ENCODE measurements around the gene ABI3BP. TPM values are rescaled to one million over a fixed set of nuclear protein-coding genes. Genes with fewer than 3 reads are reported as not detected.

The ABI3BP gene
- total and polyA plus RNA-seq, 4 donors = 1.9 to 4.2 (median 2.4) TPM

- no peaks in the 10 kb centered on the region for H3K9me3 ChIP-seq (ENCODE audit: control insufficient read depth in 4 of 4, low read length in 3 of 4)
- TF ChIP-seq NR2F2 (IDR thresholded peaks at IDR 0.05) (no peak), HNF4G (IDR thresholded peaks at IDR 0.05) (no peak), SP1 (IDR thresholded peaks at IDR 0.05) (no peak), RAD21 (IDR thresholded peaks at IDR 0.05) (no peak), RXRA (IDR thresholded peaks at IDR 0.05) (no peak), MAX (IDR thresholded peaks at IDR 0.05) (no peak), GABPA (IDR thresholded peaks at IDR 0.05 in 1 of 2, conservative IDR thresholded peaks at IDR 0.05 in 1 of 2) (no peak), FOXA2 (IDR thresholded peaks at IDR 0.05) (no peak), EGR1 (IDR thresholded peaks at IDR 0.05; ENCODE audit: low read depth in 2 of 2) (no peak), ATF3 (IDR thresholded peaks at IDR 0.05) (no peak), REST (IDR thresholded peaks at IDR 0.05) (no peak), YY1 (IDR thresholded peaks at IDR 0.05) (no peak), HNF4A (conservative IDR thresholded peaks at IDR 0.05) (no peak), CTCF (IDR thresholded peaks at IDR 0.05; ENCODE audit: low read depth, low read length, missing input control) (no peak), JUND (IDR thresholded peaks at IDR 0.05) (no peak), ZBTB33 (IDR thresholded peaks at IDR 0.05) (no peak), FOXA1 (IDR thresholded peaks at IDR 0.05) (no peak)
These were observed 81.3 kb downstream of the ABI3BP start for GRCh38 chr3:100911956-100912355.

GRCh38 chr3:100910986-100911385, 82.2 kb downstream of the ABI3BP start:
- no peak for TF ChIP-seq NR2F2 (IDR thresholded peaks at IDR 0.05)
- no peak for TF ChIP-seq GABPA (IDR thresholded peaks at IDR 0.05 in 1 of 2, conservative IDR thresholded peaks at IDR 0.05 in 1 of 2)
- no peak for TF ChIP-seq MAX (IDR thresholded peaks at IDR 0.05)
- no peak overlapping the region for H3K4me3 ChIP-seq (ENCODE audit: low read depth in 1 of 3, low read length in 3 of 3)
- no peak overlapping the region for H3K9ac ChIP-seq (ENCODE audit: low read depth in 1 of 2, low read length in 2 of 2)
- no peaks in the 10 kb centered on the region for H3K27me3 ChIP-seq (ENCODE audit: control insufficient read depth in 4 of 4, insufficient read depth in 4 of 4, low read length in 3 of 4)
- no peak for DNase-seq (ENCODE audit: low spot score)
- no peak overlapping the region for H3K27ac ChIP-seq (ENCODE audit: low read depth in 1 of 2, low read length in 2 of 2)
- H3K4me1 ChIP-seq (ENCODE audit: control insufficient read depth in 4 of 4, insufficient read depth in 4 of 4, low read length in 3 of 4) = no peaks in the 10 kb centered on the region
- WGBS = 81% methylated on average over 2 of the region's 2 CpGs
- no peaks in the 10 kb centered on the region for H3K36me3 ChIP-seq (ENCODE audit: control insufficient read depth in 4 of 4, insufficient read depth in 3 of 4, low read depth in 1 of 4, low read length in 3 of 4)
- H3K9me3 ChIP-seq (ENCODE audit: control insufficient read depth in 4 of 4, low read length in 3 of 4) = no peaks in the 10 kb centered on the region

More at GRCh38 chr3:100911956-100912355, 81.3 kb downstream of the ABI3BP start:
- H3K36me3 ChIP-seq (ENCODE audit: control insufficient read depth in 4 of 4, insufficient read depth in 3 of 4, low read depth in 1 of 4, low read length in 3 of 4) = no peaks in the 10 kb centered on the region
- no peaks in the 10 kb centered on the region for H3K27me3 ChIP-seq (ENCODE audit: control insufficient read depth in 4 of 4, insufficient read depth in 4 of 4, low read length in 3 of 4)
- no peak for DNase-seq (ENCODE audit: low spot score)
- H3K4me1 ChIP-seq (ENCODE audit: control insufficient read depth in 4 of 4, insufficient read depth in 4 of 4, low read length in 3 of 4) = no peaks in the 10 kb centered on the region
- H3K9ac ChIP-seq (ENCODE audit: low read depth in 1 of 2, low read length in 2 of 2) = no peak overlapping the region
- H3K27ac ChIP-seq (ENCODE audit: low read depth in 1 of 2, low read length in 2 of 2) = no peak overlapping the region
- H3K4me3 ChIP-seq (ENCODE audit: low read depth in 1 of 3, low read length in 3 of 3) = no peak overlapping the region
- 77% methylated on average over 6 of the region's 6 CpGs for WGBS
